Activated effector memory CD4-positive, alpha-beta T cell treated with anti-CD3 and anti-CD28 coated beads, Interleukin-2, amount 50 U/mL, for 16 hours (primary cell): ENCODE measurements around the gene LIMS1.

Experiments
- DNase-seq: peaks from one replicate; pipeline ENCODE4 v3.0.0-alpha.2; 2020

Gene LIMS1

GRCh38 chr2:108617617-108618016, 83.3 kb downstream of the LIMS1 start:
- DNase-seq: no peak

- DNase-seq: no peak
These were observed 85.8 kb downstream of the LIMS1 start for GRCh38 chr2:108619925-108620620.

GRCh38 chr2:108620656-108621055, 86.4 kb downstream of the LIMS1 start:
- no peak for DNase-seq

GRCh38 chr2:108621087-108621559, 86.9 kb downstream of the LIMS1 start:
- DNase-seq: peak; percentile 91

- no peak for DNase-seq
These were observed 87.7 kb downstream of the LIMS1 start for GRCh38 chr2:108621687-108622681.

- DNase-seq: no peak
These were observed 89.3 kb downstream of the LIMS1 start for GRCh38 chr2:108623616-108624015.

DNA sequence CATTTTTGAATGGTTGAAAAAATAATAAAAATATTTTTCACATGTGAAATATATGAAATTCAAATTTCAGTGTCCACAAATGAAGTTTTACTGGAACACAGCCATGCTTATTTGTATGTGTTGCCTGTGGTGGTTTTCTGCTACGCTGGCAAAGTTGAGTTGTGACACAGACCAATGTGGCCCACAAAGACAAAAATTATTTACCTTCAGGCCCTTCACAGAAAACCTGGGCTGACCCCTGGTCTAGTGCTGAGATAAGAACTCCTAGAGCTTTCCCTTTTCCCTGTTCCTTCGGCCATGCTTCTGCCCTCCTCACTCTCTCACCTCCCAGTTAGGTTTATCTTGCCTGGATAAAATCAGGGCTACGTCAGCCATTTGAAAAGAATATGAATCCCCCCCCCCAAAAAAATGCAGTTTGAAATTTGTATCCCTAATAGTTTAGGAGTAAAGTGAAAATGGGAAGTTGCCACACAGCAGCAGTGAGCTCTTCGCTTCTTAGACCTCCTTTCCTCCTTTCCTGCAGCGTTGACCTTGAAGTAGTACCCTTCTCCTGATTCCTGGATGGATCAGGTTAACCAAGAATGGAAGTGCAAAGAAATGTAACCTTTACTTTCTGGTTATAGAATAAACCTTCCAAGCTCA, 91.0 kb downstream of the LIMS1 start:
- DNase-seq: no peak

DNA sequence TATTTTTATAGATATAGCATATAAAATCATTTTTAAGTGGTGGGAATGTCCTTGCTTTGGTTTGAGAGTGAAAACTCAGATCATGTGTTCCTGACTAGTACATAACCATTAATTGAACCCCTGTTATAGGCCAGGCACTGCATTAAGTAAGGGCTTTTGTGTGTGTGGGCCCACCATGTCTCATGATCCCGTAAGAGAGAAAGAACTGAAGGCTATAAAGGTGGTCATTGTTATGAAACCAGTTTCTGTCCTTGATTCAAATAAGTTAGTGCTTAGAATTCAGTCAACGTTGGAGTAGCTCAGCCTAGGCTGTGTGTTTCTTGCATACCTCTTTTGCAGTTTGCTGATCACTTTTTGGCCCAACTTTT, 91.5 kb downstream of the LIMS1 start:
- no peak for DNase-seq

DNA sequence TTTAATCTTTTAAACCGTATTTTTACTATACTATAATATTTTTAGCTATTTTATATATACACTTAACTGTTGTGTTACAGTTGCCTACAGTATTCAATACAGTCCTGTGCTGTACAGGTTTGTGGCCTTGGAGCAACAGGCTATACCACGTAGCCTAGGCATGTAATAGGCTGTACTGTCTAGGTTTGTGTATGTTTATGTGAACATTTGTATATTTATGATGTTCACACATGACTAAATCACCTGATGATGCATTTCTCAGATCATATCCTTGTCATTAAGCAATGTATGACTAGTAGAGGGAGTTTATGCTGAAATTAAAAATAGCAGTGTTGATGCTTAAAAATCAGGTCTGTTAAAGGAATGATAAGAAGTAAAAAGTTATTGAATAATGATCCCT, 92.7 kb downstream of the LIMS1 start:
- DNase-seq: no peak

- no peak for DNase-seq
These were observed 93.8 kb downstream of the LIMS1 start for GRCh38 chr2:108627911-108628567.

DNA sequence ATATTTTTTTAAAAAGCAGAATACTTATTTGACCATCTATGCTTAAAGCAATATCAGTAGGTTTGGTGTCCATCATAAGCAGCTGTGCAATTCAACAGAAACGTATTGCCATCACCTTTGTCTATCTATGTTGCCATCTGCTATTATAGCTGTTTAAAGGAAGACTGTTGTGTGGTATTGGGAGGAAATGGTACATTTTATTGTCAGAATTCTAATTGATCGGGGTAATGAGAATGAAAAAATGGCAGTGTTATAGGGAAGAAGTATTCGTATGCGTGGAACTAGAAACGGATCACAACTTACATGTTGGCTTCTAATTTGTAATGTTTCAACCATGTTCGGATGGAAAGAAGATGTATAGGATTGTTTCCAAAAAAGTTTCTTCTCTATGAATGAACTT, 94.7 kb downstream of the LIMS1 start:
- DNase-seq: no peak

DNA sequence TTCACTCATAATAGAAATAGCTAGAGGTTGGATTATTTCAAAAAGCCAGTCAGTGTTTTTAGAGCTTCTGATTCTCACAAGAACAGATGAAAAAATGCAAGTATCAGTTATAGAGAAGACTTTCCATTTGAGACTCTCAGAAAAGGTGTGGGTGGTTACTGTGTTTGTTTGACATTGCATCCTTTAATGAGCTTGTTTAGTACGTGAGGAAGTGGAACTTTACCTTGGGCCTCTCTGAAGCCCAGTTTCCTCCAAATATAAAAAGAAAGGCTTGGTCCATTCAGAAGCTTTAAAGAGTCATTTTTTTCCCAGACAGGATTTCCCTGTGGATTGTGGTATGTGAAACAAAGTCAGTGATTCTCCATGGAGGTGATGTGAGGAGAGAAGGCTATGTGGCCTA, 95.1 kb downstream of the LIMS1 start:
- DNase-seq: no peak

GRCh38 chr2:108630567-108631405, 96.5 kb downstream of the LIMS1 start:
- DNase-seq: no peak

DNA sequence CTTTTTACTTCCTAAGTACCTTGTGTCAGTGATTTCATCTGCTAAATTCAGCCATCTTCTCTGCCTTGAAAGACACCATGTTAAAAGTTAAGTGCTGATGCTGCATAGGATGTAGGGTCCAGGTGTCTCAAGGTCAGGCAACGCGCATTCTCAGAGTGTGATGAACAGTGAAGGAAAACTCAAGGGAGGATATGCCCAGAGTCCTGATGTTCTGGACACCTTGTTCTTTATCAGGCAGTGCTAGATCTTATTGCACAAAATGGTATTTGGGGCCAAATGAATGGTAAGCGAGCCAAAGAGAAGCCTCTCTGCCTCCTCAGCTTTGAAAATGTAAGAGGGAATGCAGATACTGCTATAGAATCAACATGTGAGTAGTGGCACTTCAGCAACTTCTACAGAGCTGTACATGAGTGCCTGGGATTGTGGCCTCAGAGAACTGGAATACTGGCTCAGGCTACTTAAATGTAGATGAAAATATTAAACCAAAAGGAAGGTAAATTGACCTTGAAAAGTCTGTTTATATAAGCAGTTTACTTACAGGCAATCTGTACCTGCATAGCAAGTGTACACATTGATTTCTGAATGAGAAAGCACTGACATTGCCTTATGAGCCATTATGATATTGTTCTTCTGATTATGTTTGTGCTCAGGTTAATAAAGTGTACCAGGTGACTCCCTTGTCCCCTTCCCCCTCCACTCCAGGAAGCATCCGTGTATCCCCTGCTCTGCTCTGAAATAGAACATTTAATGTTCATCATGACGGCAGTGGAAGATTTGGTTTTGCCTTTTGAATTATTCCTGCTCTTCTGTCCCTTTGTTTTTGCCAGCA, 98.3 kb downstream of the LIMS1 start:
- DNase-seq: no peak

- DNase-seq: no peak
These were observed 99.1 kb downstream of the LIMS1 start for GRCh38 chr2:108633409-108633808.

DNA sequence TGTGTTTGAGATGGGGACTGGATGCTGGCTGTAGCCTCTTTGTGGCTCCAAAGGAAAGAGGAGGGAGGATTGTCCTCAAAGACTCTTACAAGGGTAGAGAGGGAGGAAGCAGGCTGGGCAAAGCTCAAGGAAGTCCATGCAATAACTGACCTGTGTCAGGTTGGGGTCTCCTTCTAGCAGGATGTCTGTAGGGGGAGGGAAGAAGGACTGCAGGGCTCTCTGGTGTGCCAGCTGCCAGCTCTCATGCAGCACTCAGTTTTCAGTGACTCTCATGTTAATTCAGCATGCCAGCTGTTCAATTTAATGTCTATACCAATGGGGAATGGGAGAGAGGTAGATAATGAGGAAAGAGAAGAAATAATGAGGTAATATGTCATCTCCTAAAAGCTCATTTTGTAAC, 99.7 kb downstream of the LIMS1 start:
- DNase-seq: no peak

- DNase-seq: no peak
These were observed 100.4 kb downstream of the LIMS1 start for GRCh38 chr2:108634576-108635160.

DNA sequence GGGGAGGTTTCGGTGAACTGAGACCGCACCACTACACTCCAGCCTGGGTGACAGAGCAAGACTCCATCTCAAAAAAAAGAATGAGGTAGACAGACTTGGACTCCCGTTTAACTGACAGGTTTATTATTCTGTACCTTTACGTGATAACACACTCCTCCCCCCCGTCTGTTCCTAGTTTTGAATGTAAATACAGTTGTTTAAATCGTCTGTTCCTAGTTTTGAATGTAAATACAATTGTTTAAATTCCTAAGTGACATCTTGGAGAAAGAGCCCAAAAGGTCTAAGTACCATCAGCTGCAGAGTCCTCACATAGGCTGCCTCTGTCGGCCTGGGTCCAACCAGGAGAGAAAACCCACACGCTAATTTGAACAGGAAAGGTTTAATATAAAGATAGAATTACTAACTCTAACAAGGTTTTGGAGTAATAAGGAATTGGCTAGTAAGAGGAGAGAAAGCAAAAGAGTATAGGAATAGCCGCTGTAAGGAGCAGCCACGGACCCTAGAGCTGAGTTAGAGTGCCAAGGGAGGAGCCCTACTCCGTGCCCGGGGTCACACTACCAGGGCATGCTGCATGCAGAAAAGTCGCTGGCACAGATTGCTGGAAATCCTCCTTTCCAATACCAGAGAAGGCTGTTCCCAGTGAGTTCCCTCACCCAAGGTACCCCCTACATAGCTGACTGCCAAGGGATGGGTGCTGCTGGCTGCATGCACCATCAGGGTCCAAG, 101.5 kb downstream of the LIMS1 start:
- DNase-seq: no peak

DNA sequence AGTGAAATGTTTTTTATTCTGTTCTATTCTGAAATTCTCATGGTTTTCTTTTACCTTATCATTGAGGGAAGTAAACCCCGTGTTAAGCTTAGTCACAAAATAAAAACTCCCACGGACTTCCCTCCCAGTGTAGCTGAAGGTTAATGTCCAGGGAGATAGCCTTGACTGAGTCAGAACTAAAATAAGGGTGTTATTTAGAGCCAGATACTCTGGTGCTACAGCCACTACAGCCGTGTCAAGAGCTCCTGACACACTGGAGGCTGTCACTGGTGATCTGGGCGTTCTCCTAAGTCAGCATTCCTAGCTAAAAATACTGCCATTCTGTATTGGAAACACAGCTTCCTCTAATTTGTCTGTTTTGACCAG, 103.0 kb downstream of the LIMS1 start:
- no peak for DNase-seq

DNA sequence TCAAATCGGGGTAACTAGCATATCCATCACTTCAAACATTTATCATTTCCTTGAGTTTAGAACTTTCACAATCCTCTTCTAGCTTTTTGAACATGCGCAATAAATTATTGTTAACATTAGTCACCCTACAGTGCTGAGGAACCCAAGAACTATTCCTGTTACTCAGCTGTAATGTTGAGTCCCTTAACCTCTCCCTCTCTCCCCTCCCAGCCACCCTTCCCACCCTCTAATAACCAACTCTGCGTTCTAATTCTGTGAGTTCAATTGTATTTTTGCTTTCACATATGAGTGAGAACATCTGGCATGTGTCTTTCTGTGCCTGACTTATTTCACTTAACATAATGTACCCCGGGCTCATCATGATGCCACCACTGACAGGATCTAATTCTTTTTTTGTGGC, 106.5 kb downstream of the LIMS1 start:
- no peak for DNase-seq
